Mesenchymal stem cell (in vitro differentiated cells and primary cell): ENCODE measurements around the gene GNLY.

Experiments used
- DNase-seq: peaks from one replicate; pipeline ENCODE4 v3.0.0-alpha.2; 2013
- H2AFZ ChIP-seq: one replicate; pipeline ENCODE4 v1.6.1; 2013; ENCODE audit warnings: low read depth, mild to moderate bottlenecking, control low read depth, inconsistent platforms, low read length, moderate library complexity
- H2AK5ac ChIP-seq: 2 replicates; pipeline ENCODE4 v1.6.1; 2013; ENCODE audit warnings: low read length, moderate library complexity, mild to moderate bottlenecking, inconsistent platforms; ENCODE audit not compliant: severe bottlenecking
- H2BK120ac ChIP-seq: one replicate; pipeline ENCODE4 v1.6.1; 2013; ENCODE audit warnings: low read depth, mild to moderate bottlenecking, inconsistent platforms, low read length, moderate library complexity
- H2BK12ac ChIP-seq, 2 experiments: one replicate each; pipeline ENCODE4 v1.6.1; 2013; ENCODE audit warnings: inconsistent platforms in 2 of 2, low read length in 2 of 2, mild to moderate bottlenecking in 2 of 2, moderate library complexity in 2 of 2, control low read depth in 1 of 2
- H2BK15ac ChIP-seq: one replicate; pipeline ENCODE4 v1.6.1; 2013; ENCODE audit warnings: mild to moderate bottlenecking, low read depth, inconsistent platforms; ENCODE audit not compliant: poor library complexity, severe bottlenecking
- H2BK5ac ChIP-seq: 2 replicates; pipeline ENCODE4 v1.6.1; 2013; ENCODE audit warnings: low read depth, mild to moderate bottlenecking, low read length, control low read depth, inconsistent platforms; ENCODE audit not compliant: poor library complexity, severe bottlenecking
- H3K14ac ChIP-seq, 2 experiments: one replicate each; pipeline ENCODE4 v1.6.1; 2013; ENCODE audit warnings: inconsistent platforms in 2 of 2, low read length in 2 of 2, control low read depth in 1 of 2, mild to moderate bottlenecking in 1 of 2, moderate library complexity in 1 of 2
- H3K18ac ChIP-seq, 2 experiments: one replicate each; pipeline ENCODE4 v1.6.1; 2013; ENCODE audit warnings: inconsistent platforms in 2 of 2, low read length in 2 of 2, control low read depth in 1 of 2, low read depth in 1 of 2, mild to moderate bottlenecking in 1 of 2
- H3K23ac ChIP-seq, 2 experiments: one replicate each; pipeline ENCODE4 v1.6.1; 2013; ENCODE audit warnings: inconsistent platforms in 2 of 2, low read length in 2 of 2, mild to moderate bottlenecking in 2 of 2, moderate library complexity in 2 of 2, control low read depth in 1 of 2
- H3K27ac ChIP-seq: 2 replicates; pipeline ENCODE4 v1.5.1; 2013; ENCODE audit warnings: mild to moderate bottlenecking, moderate library complexity, low read length, control low read depth, inconsistent platforms; ENCODE audit not compliant: poor library complexity, severe bottlenecking
- H3K27me3 ChIP-seq, 2 experiments: 2 replicates each; pipeline versions ENCODE4 v1.6.1 to v1.7.0; 2013; ENCODE audit warnings: low read length in 2 of 2, mild to moderate bottlenecking in 2 of 2, moderate library complexity in 2 of 2, control low read depth in 1 of 2, inconsistent platforms in 1 of 2; ENCODE audit not compliant: control insufficient read depth in 1 of 2, insufficient read depth in 1 of 2
- H3K36me3 ChIP-seq, 2 experiments: 2 replicates each; pipeline versions ENCODE4 v1.6.1 to v1.7.0; 2013; ENCODE audit warnings: low read length in 2 of 2, control low read depth in 1 of 2, inconsistent platforms in 1 of 2, low read depth in 1 of 2, mild to moderate bottlenecking in 1 of 2; ENCODE audit not compliant: insufficient read depth in 2 of 2, control insufficient read depth in 1 of 2
- H3K4ac ChIP-seq, 2 experiments: one replicate each; pipeline ENCODE4 v1.6.1; 2013; ENCODE audit warnings: inconsistent platforms in 2 of 2, low read length in 2 of 2, mild to moderate bottlenecking in 2 of 2, moderate library complexity in 2 of 2, control low read depth in 1 of 2, low read depth in 1 of 2
- H3K4me1 ChIP-seq: 2 replicates; pipeline ENCODE4 v1.6.1; 2013; ENCODE audit warnings: low read depth, low read length, control low read depth; ENCODE audit not compliant: control insufficient read depth, insufficient read depth
- H3K4me2 ChIP-seq: 2 replicates; pipeline ENCODE4 v1.6.1; 2013; ENCODE audit warnings: low read length, mild to moderate bottlenecking, inconsistent platforms; ENCODE audit not compliant: poor library complexity, severe bottlenecking
- H3K4me3 ChIP-seq, 2 experiments: 2 replicates each; pipeline versions ENCODE4 v1.5.1 to v1.7.0; 2013; ENCODE audit warnings: low read length in 2 of 2, mild to moderate bottlenecking in 2 of 2, control low read depth in 1 of 2, low read depth in 1 of 2; ENCODE audit not compliant: insufficient read depth in 1 of 2
- H3K79me1 ChIP-seq: replicated peaks from 2 replicates; pipeline ENCODE4 v1.6.1; 2013; ENCODE audit warnings: mild to moderate bottlenecking, control low read depth, low read length, inconsistent platforms; ENCODE audit not compliant: poor library complexity, severe bottlenecking
- H3K9ac ChIP-seq: 2 replicates; pipeline ENCODE4 v1.7.0; 2013; ENCODE audit warnings: mild to moderate bottlenecking, low read length, moderate library complexity
- H3K9me3 ChIP-seq: 2 replicates; pipeline ENCODE4 v1.7.0; 2013; ENCODE audit warnings: mild to moderate bottlenecking, low read length; ENCODE audit not compliant: control insufficient read depth
- H4K8ac ChIP-seq: one replicate; pipeline ENCODE4 v1.6.1; 2013; ENCODE audit warnings: inconsistent platforms, mild to moderate bottlenecking, low read length, moderate library complexity
- H4K91ac ChIP-seq: one replicate; pipeline ENCODE4 v1.6.1; 2013; ENCODE audit warnings: mild to moderate bottlenecking, low read length, inconsistent platforms
- WGBS: methylation state at CpG from one replicate; pipeline ENCODE4 v1.1.7; 2013; ENCODE audit warnings: mixed read lengths; 5-methylcytosine and 5-hydroxymethylcytosine counted together

GNLY gene

DNA sequence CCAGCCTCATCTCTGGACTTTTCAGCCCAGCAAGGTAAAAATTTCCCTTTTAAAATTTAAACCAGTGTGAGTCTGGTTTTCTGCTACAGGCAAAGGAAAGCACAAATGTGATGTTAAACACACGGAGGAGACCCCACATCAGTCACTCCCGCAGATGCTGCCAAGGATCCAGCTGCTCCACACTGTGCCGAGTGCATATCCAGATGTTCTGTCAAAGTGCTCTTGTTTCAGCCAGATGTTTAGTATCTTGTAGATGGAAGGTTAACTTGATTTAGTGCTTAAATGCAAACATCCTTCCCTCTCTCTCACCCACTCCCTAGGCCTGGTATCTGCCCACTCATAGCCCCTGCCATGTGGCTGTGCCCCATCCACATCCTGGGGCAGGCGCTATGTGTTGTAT lies 43.8 kb downstream of the GNLY start:
- H3K27me3 ChIP-seq = peaks cover 0 to 4% of the 10 kb centered on the region in 2 experiments
- no peak overlapping the region for H3K4me3 ChIP-seq
- H2BK5ac ChIP-seq = no peak overlapping the region
- H2BK120ac ChIP-seq = no peak overlapping the region
- H2AFZ ChIP-seq = no peak overlapping the region
- H2AK5ac ChIP-seq = no peak overlapping the region
- no peak overlapping the region for H4K8ac ChIP-seq
- no peak overlapping the region for H3K4ac ChIP-seq
- H3K9me3 ChIP-seq = no peaks in the 10 kb centered on the region
- DNase-seq = no peak
- H3K4me1 ChIP-seq = peaks cover 17% of the 10 kb centered on the region
- H2BK15ac ChIP-seq = no peak overlapping the region
- H3K18ac ChIP-seq = no peak overlapping the region
- H3K14ac ChIP-seq = no peak overlapping the region
- H4K91ac ChIP-seq = no peak overlapping the region
- no peak overlapping the region for H3K27ac ChIP-seq
- no peaks in the 10 kb centered on the region for H3K79me1 ChIP-seq
- H2BK12ac ChIP-seq = no peak overlapping the region
- H3K36me3 ChIP-seq = no peaks in the 10 kb centered on the region
- H3K9ac ChIP-seq = peak overlapping the region; percentile 70
- WGBS = 84% methylated on average over 3 of the region's 4 CpGs
- no peak overlapping the region for H3K23ac ChIP-seq
- H3K4me2 ChIP-seq = no peak overlapping the region

- WGBS = 90% methylated on average over 4 of the region's 4 CpGs
- H3K4me3 ChIP-seq = no peak overlapping the region
- no peak overlapping the region for H2BK15ac ChIP-seq
- H2BK5ac ChIP-seq = no peak overlapping the region
- H3K14ac ChIP-seq = no peak overlapping the region
- H3K4me2 ChIP-seq = no peak overlapping the region
- H3K27me3 ChIP-seq = no peaks in the 10 kb centered on the region
- no peaks in the 10 kb centered on the region for H3K36me3 ChIP-seq
- no peak overlapping the region for H3K9ac ChIP-seq
- H4K8ac ChIP-seq = no peak overlapping the region
- peak overlapping the region in 1 of 2 experiments; percentile 34 for H2BK12ac ChIP-seq
- DNase-seq = no peak
- no peak overlapping the region for H3K4ac ChIP-seq
- H4K91ac ChIP-seq = no peak overlapping the region
- H2AK5ac ChIP-seq = no peak overlapping the region
- H3K18ac ChIP-seq = no peak overlapping the region
- no peak overlapping the region for H3K27ac ChIP-seq
- no peak overlapping the region for H2BK120ac ChIP-seq
- no peak overlapping the region for H3K23ac ChIP-seq
- no peaks in the 10 kb centered on the region for H3K79me1 ChIP-seq
- no peak overlapping the region for H2AFZ ChIP-seq
- H3K9me3 ChIP-seq = no peaks in the 10 kb centered on the region
- H3K4me1 ChIP-seq = peaks cover 33% of the 10 kb centered on the region
These were observed 46.0 kb downstream of the GNLY start for GRCh38 chr2:85740193-85740592.

GRCh38 chr2:85741211-85741832 lies 47.2 kb downstream of the GNLY start:
- Histone ChIP-seq H3K14ac (peak overlapping the region in 1 of 2 experiments; percentile 66), H2BK15ac (peak overlapping the region; percentile 60), H2AFZ (no peak overlapping the region), H3K79me1 (no peaks in the 10 kb centered on the region), H3K4me1 (peaks cover 39% of the 10 kb centered on the region), H3K4me2 (no peak overlapping the region), H2BK120ac (peak overlapping the region; percentile 21), H4K91ac (peak overlapping the region; percentile 48), H2AK5ac (peak overlapping the region; percentile 24), H3K36me3 (no peaks in the 10 kb centered on the region), H4K8ac (no peak overlapping the region), H3K23ac (peak overlapping the region in 1 of 2 experiments; percentile 23), H3K18ac (peak overlapping the region; percentile 52 to 69), H3K4ac (peak overlapping the region; percentile 5 to 11), H2BK5ac (no peak overlapping the region), H3K4me3 (no peak overlapping the region), H3K27ac (peak overlapping the region; percentile 88), H3K27me3 (peaks cover 0 to under 1% of the 10 kb centered on the region in 2 experiments), H3K9me3 (no peaks in the 10 kb centered on the region), H3K9ac (peak overlapping the region; percentile 92), H2BK12ac (peak overlapping the region; percentile 41 to 92)
- DNase-seq = no peak
- 89% methylated on average over 9 of the region's 9 CpGs for WGBS

DNA sequence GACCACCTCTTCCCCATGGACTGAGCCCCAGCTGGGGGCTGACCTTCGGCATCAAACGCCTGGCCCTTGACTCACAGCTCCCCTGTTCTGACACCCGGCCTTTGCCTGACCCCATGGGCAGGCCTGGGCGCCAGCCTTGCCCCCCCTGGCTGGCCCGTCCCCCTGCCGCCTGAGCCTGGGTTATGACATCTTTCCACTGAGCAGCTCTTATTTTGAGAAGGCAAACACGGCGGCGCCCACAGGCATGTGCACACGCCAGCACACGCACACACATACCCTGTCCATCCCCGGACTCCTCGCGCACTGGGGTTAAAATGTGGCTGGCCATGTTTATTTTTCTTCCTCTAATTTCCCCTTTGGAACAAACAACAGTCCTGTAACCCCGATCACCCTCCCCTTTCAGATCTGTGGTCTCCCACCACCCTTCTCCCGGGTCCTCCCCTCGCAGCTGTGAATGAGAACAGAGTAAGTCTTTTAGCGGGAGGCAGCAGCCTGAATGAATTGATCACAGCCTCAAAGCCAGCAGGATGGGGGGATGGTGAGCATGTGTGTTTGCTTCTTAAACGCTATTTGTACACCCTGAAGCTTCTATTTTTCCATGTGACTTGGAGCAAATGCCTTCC lies 47.8 kb downstream of the GNLY start:
- peak overlapping the region; percentile 88 for H3K27ac ChIP-seq
- no peaks in the 10 kb centered on the region for H3K9me3 ChIP-seq
- WGBS = 67% methylated on average over 16 of the region's 19 CpGs
- H2BK15ac ChIP-seq = peak overlapping the region; percentile 60
- peak overlapping the region in 1 of 2 experiments; percentile 52 for H3K4me3 ChIP-seq
- peak; percentile 93 for DNase-seq
- H3K79me1 ChIP-seq = no peaks in the 10 kb centered on the region
- peak overlapping the region; percentile 67 for H2BK5ac ChIP-seq
- no peak overlapping the region for H4K8ac ChIP-seq
- H3K9ac ChIP-seq = peak overlapping the region; percentile 92
- no peak overlapping the region for H3K14ac ChIP-seq
- H3K4me1 ChIP-seq = peaks cover 39% of the 10 kb centered on the region
- peak overlapping the region; percentile 52 to 69 for H3K18ac ChIP-seq
- H2BK12ac ChIP-seq = peak overlapping the region; percentile 38 to 92
- peak overlapping the region; percentile 21 for H2BK120ac ChIP-seq
- peak overlapping the region; percentile 45 for H3K4me2 ChIP-seq
- no peak overlapping the region for H3K23ac ChIP-seq
- H3K36me3 ChIP-seq = no peaks in the 10 kb centered on the region
- peaks cover 5 to 7% of the 10 kb centered on the region in 2 experiments for H3K27me3 ChIP-seq
- peak overlapping the region; percentile 48 for H4K91ac ChIP-seq
- H3K4ac ChIP-seq = peak overlapping the region; percentile 11 to 84
- peak overlapping the region; percentile 24 for H2AK5ac ChIP-seq
- peak overlapping the region; percentile 32 for H2AFZ ChIP-seq
